Measurements from ENCODE around the gene AUTS2. TPM values are rescaled to one million over a fixed set of nuclear protein-coding genes. Genes with fewer than 3 reads are reported as not detected.

The AUTS2 gene
- total RNA-seq, 1 experiment from 2014 or later = 256 TPM

DNA sequence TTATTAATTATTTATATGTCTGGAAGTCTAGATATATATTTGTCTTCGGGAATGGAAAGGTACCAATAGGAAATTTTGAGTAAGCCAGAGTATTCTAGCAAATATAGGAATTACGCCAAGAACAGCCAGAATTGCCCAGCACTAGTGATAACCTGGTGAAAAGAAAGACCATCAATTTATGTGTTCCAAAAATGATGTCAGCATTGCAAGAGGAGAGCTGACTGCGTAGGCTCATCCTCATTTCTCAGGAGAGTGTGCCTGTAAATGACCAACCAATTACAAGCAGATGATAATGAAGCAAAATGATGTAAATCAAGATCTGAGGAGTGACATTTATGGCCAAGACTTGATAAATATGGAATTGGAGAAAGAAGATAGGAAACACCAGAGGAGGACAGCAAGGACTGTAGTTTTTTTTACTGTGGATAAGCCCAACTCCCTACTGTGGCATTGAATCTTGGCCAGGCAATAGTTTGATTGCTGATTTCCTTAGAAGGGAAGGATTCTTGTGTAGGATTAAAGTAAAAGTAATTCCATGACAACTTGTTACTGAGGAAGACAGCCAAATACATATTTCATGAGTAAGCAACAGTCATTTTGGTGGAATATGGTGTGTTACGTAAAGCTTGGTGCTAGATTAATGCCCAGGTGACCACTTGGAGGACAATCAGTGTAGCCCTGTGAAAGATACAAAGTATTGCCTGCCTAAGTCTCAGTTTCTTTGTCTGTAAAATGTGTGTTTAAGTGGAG is 590.8 kb downstream of the AUTS2 start:
- H3K9me3 ChIP-seq (ENCODE audit: control insufficient read depth, low read depth, low read length) = no peaks in the 10 kb centered on the region
- H2BK5ac ChIP-seq (ENCODE audit: insufficient read length, low read length) = no peak overlapping the region
- no peak overlapping the region for H3K4me2 ChIP-seq (ENCODE audit: insufficient read depth, insufficient read length, low read length)
- H3K9ac ChIP-seq (ENCODE audit: extremely low read depth, insufficient read length, low read length) = no peak overlapping the region
- H3K79me1 ChIP-seq (ENCODE audit: insufficient read depth, low read depth, low read length, poor library complexity, severe bottlenecking) = no peaks in the 10 kb centered on the region
- WGBS (ENCODE audit: extremely low coverage, insufficient read length, low lambda C conversion rate) = no CpG with 5 or more reads among the region's 4 CpGs
- H3K79me2 ChIP-seq (ENCODE audit: insufficient read depth, low read length) = no peaks in the 10 kb centered on the region
- H2BK20ac ChIP-seq (ENCODE audit: low read depth, low read length, poor library complexity, severe bottlenecking) = no peak overlapping the region
- H3T11ph ChIP-seq (ENCODE audit: low read length) = no peak overlapping the region
- no peak overlapping the region for H3K27ac Mint-ChIP-seq
- H3K4me1 ChIP-seq (ENCODE audit: insufficient read depth, low read length) = no peaks in the 10 kb centered on the region
- H3K23me2 ChIP-seq (ENCODE audit: insufficient read length, low read depth, low read length, poor library complexity, severe bottlenecking) = no peaks in the 10 kb centered on the region
- H3K36me3 Mint-ChIP-seq (ENCODE audit: insufficient read depth in 1 of 3, low read depth in 3 of 3) = peaks cover 0 to 3% (median 0%) of the 10 kb centered on the region in 3 experiments; a peak in 1 of 7 replicates
- no peak overlapping the region for H3K23ac ChIP-seq (ENCODE audit: insufficient read length, low read depth, low read length)
- no peak for DNase-seq
- H2BK15ac ChIP-seq (ENCODE audit: low read depth, low read length) = no peak overlapping the region
- no peak overlapping the region for H3K56ac ChIP-seq (ENCODE audit: insufficient read length, low read depth, low read length)
- no peak overlapping the region for H2BK12ac ChIP-seq (ENCODE audit: insufficient read length, low read depth, low read length)
- no peak overlapping the region for H4K91ac ChIP-seq (ENCODE audit: insufficient read length, low read depth, low read length)
- H2BK120ac ChIP-seq (ENCODE audit: low read depth, low read length, poor library complexity, severe bottlenecking) = no peak overlapping the region
- H3K9me3 Mint-ChIP-seq = peaks cover 5 to 13% of the 10 kb centered on the region in 2 experiments; a peak in 4 of 5 replicates
- no peaks in the 10 kb centered on the region for H3K27me3 Mint-ChIP-seq (ENCODE audit: low read depth)
- H3K4me1 Mint-ChIP-seq = peaks cover 6% of the 10 kb centered on the region in 2 experiments; a peak in 3 of 4 replicates
- H2AK5ac ChIP-seq (ENCODE audit: insufficient read length, low read length) = no peak overlapping the region
- no peak overlapping the region for H3K4ac ChIP-seq (ENCODE audit: low read depth, low read length)
- no peak overlapping the region for H4K5ac ChIP-seq (ENCODE audit: insufficient read length, low read depth, low read length)
- H4K8ac ChIP-seq (replicated peaks; ENCODE audit: insufficient read length, low read depth, low read length) = no peak overlapping the region
- H2AFZ ChIP-seq (ENCODE audit: low read length) = no peak overlapping the region
- H3K27ac ChIP-seq (ENCODE audit: insufficient read length, low read depth, low read length) = no peak overlapping the region
- no peak overlapping the region for H3K18ac ChIP-seq (ENCODE audit: insufficient read length, low read depth, low read length)
- H4K20me1 ChIP-seq (ENCODE audit: control insufficient read depth, insufficient read depth, insufficient read length) = no peaks in the 10 kb centered on the region
- no peak overlapping the region for H3K14ac ChIP-seq (ENCODE audit: insufficient read depth, low read length)
- H3K4me3 Mint-ChIP-seq = no peak overlapping the region
- H3K27me3 ChIP-seq (ENCODE audit: insufficient read depth, low read length) = no peaks in the 10 kb centered on the region
- TF ChIP-seq, protein P1, sequence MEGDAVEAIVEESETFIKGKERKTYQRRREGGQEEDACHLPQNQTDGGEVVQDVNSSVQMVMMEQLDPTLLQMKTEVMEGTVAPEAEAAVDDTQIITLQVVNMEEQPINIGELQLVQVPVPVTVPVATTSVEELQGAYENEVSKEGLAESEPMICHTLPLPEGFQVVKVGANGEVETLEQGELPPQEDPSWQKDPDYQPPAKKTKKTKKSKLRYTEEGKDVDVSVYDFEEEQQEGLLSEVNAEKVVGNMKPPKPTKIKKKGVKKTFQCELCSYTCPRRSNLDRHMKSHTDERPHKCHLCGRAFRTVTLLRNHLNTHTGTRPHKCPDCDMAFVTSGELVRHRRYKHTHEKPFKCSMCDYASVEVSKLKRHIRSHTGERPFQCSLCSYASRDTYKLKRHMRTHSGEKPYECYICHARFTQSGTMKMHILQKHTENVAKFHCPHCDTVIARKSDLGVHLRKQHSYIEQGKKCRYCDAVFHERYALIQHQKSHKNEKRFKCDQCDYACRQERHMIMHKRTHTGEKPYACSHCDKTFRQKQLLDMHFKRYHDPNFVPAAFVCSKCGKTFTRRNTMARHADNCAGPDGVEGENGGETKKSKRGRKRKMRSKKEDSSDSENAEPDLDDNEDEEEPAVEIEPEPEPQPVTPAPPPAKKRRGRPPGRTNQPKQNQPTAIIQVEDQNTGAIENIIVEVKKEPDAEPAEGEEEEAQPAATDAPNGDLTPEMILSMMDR (conservative IDR thresholded peaks at IDR 0.05) = no peak

Measured in H9 (cell line).